Right kidney (tissue), 1 donor: ENCODE results near the gene HOXA4.

Experiments
- DNase-seq: peaks from one replicate; pipeline ENCODE4 v3.0.0-alpha.2; 2016

The HOXA4 gene

GRCh38 chr7:27148031-27148755, 17.6 kb upstream of the HOXA4 start:
- peak; percentile 82 for DNase-seq

GRCh38 chr7:27147199-27148030, 16.9 kb upstream of the HOXA4 start, which contains the start of gene HOXA6:
HOXA6 (minus strand) TSS chr7:27147774; CDS start chr7:27147749, 25 bp downstream.
- peak; percentile 85 for DNase-seq

- DNase-seq: no peak
These were observed 16.1 kb upstream of the HOXA4 start for GRCh38 chr7:27146491-27147198.

- no peak for DNase-seq
These were observed 15.4 kb upstream of the HOXA4 start for GRCh38 chr7:27145914-27146412.

GRCh38 chr7:27145165-27145913, 14.8 kb upstream of the HOXA4 start:
- DNase-seq: peak; percentile 76

- peak; percentile 79 for DNase-seq
These were observed 14.2 kb upstream of the HOXA4 start for GRCh38 chr7:27144781-27145164.

GRCh38 chr7:27143950-27144780, 13.6 kb upstream of the HOXA4 start:
- no peak for DNase-seq

GRCh38 chr7:27143023-27143949, 12.7 kb upstream of the HOXA4 start, which contains the start of gene HOXA5:
HOXA5 (minus strand) TSS chr7:27143681; CDS start chr7:27143607, 74 bp downstream.
- DNase-seq: peak; percentile 90

- DNase-seq: peak; percentile 81
These were observed 12.0 kb upstream of the HOXA4 start for GRCh38 chr7:27142580-27143022.

- DNase-seq: peak; percentile 83
These were observed 11.5 kb upstream of the HOXA4 start for GRCh38 chr7:27141923-27142579.

GRCh38 chr7:27141137-27141922, 10.8 kb upstream of the HOXA4 start:
- no peak for DNase-seq

GRCh38 chr7:27140126-27140857, 9.7 kb upstream of the HOXA4 start:
- DNase-seq: no peak

GRCh38 chr7:27139334-27140125, 9.0 kb upstream of the HOXA4 start:
- peak; percentile 88 for DNase-seq

- DNase-seq: no peak
These were observed 8.4 kb upstream of the HOXA4 start for GRCh38 chr7:27138985-27139333.

- DNase-seq: no peak
These were observed 7.9 kb upstream of the HOXA4 start for GRCh38 chr7:27138472-27138871.

- no peak for DNase-seq
These were observed 7.2 kb upstream of the HOXA4 start for GRCh38 chr7:27137640-27138315.
